ENCODE measurements around the gene PTGES3L. TPM values are rescaled to one million over a fixed set of nuclear protein-coding genes. Genes with fewer than 3 reads are reported as not detected.
A peak's percentile ranks its signal among the peaks of the same experiment; 100 is the strongest.

Gene PTGES3L
- total and polyA plus RNA-seq, 2 of the 13 experiments (the other 11 are each of a cell fraction or from before 2014, with no cell fraction given), result 1.2 to 2.9 TPM

GRCh38 chr17:42980274-42980765 is 440 bp upstream of the PTGES3L start, which contains the start of gene RUNDC1 (continued):
- TF ChIP-seq ATF2 (CRISPR knock-in tag; IDR thresholded peaks at IDR 0.05) (peak; percentile 44; the same call in 1 of the 2 replicates), ZFAT (CRISPR knock-in tag; conservative IDR thresholded peaks at IDR 0.05) (no peak), MTF1 (CRISPR knock-in tag; IDR thresholded peaks at IDR 0.05) (no peak), ZBTB10 (CRISPR knock-in tag; IDR thresholded peaks at IDR 0.05; ENCODE audit: borderline replicate concordance) (peak; percentile 90; the same call in 1 of the 2 replicates), TGIF2 (CRISPR knock-in tag; IDR thresholded peaks at IDR 0.05) (peak; percentile 91), SP140L (CRISPR knock-in tag; IDR thresholded peaks at IDR 0.05; ENCODE audit: borderline replicate concordance) (peak; percentile 75; the same call in 1 of the 2 replicates), ISX (CRISPR knock-in tag; conservative IDR thresholded peaks at IDR 0.05) (no peak), PPARG (CRISPR knock-in tag; conservative IDR thresholded peaks at IDR 0.05) (peak; percentile 68), MAF1 (CRISPR knock-in tag; IDR thresholded peaks at IDR 0.05; ENCODE audit: borderline replicate concordance) (0 out of 2 replicates have a peak, but pooled peaks have one; percentile 44), ZXDC (CRISPR knock-in tag; IDR thresholded peaks at IDR 0.05) (no peak), HNRNPH1 (optimal IDR thresholded peaks at IDR 0.05; ENCODE audit: low read depth, low read length) (no peak), TMF1 (CRISPR knock-in tag; IDR thresholded peaks at IDR 0.05; ENCODE audit: low read depth) (no peak), CEBPB (IDR thresholded peaks at IDR 0.05; ENCODE audit: borderline replicate concordance, low read depth, low read length) (no peak), AKAP8 (CRISPR knock-in tag; IDR thresholded peaks at IDR 0.05) (no peak), ZNF547 (CRISPR knock-in tag; IDR thresholded peaks at IDR 0.05) (no peak; the same call in 1 of the 2 replicates), TCF12 (IDR thresholded peaks at IDR 0.05) (no peak), TCF12 (CRISPR knock-in tag; IDR thresholded peaks at IDR 0.05) (no peak), CHCHD3 (CRISPR knock-in tag; IDR thresholded peaks at IDR 0.05) (0 out of 2 replicates have a peak, but pooled peaks have one; percentile 26), ZNF251 (CRISPR knock-in tag; IDR thresholded peaks at IDR 0.05) (no peak), DNMT3B (CRISPR knock-in tag; conservative IDR thresholded peaks at IDR 0.05) (no peak), ZNF782 (CRISPR knock-in tag; IDR thresholded peaks at IDR 0.05; ENCODE audit: borderline replicate concordance) (peak; percentile 89)

All from HepG2 (cell line).